ENCODE measurements around the gene ARHGEF38. TPM values are rescaled to one million over a fixed set of nuclear protein-coding genes. Genes with fewer than 3 reads are reported as not detected.

The ARHGEF38 gene
- total RNA-seq, 3 donors from 2014 or later, result 56.9 to 62.9 TPM; not detected in 1

Other genes with a start within 250 kb of the ARHGEF38 start
- gene PPA2, start 78.6 kb upstream of the ARHGEF38 start, total RNA-seq, result 100 to 1,000 TPM in 2 of 3 donors, 10 to 100 TPM in 1; 70.9 to 175 (median 131) TPM
- gene INTS12, start 156.1 kb downstream of the ARHGEF38 start, total RNA-seq, result 10 to 100 TPM; 20.6 to 30.0 (median 29.5) TPM
- gene GSTCD, start 156.2 kb downstream of the ARHGEF38 start, total RNA-seq, result 10 to 100 TPM in 2 of 3 donors, 1 to 10 TPM in 1; 9.0 to 23.3 (median 18.7) TPM